IMR-90 (cell line): Measurements from ENCODE around the gene OR9A4. TPM values are rescaled to one million over a fixed set of nuclear protein-coding genes. Genes with fewer than 3 reads are reported as not detected.

ENCODE experiments used
- ATAC-seq: fragments of 200-7000 bp; cut with Tn5 transposase; 2 replicates; pipeline ENCODE4 v1.9.1; 2020; ENCODE audit warnings: low read depth, mild to moderate bottlenecking, moderate library complexity
- BruUV-seq: library from RNA; stranded (reverse); fragments of 400-500 nt; replicated peaks from 2 replicates; lab custom pipeline; 2021; lab: Mats Ljungman, UMichigan
- CTCF ChIA-PET: fragments of 300-600 bp; formaldehyde crosslinking; extraction: SDS; loops from one replicate; lab custom pipeline; 2021; ENCODE audit warnings: antibody characterized with exemption; lab: Yijun Ruan, JAX
- POLR2A ChIA-PET: fragments of 300-600 bp; sonication (Branson Sonifier 250); formaldehyde crosslinking; loops from one replicate; lab custom pipeline; 2022; ENCODE audit warnings: antibody characterized with exemption; ENCODE audit not compliant: unreplicated experiment; lab: Charles Lee
- DNase-seq: peaks from one replicate; pipeline ENCODE4 v3.0.0; 2013
- H2AFZ ChIP-seq: replicated peaks from 2 replicates; pipeline ENCODE3; 2013; ENCODE audit warnings: low read length, mild to moderate bottlenecking; ENCODE audit not compliant: poor library complexity
- H2AK5ac ChIP-seq: 2 replicates; pipeline ENCODE4 v1.6.1; 2013; ENCODE audit warnings: low read depth, low read length, inconsistent platforms
- H2AK9ac ChIP-seq: replicated peaks from 2 replicates; pipeline ENCODE3; 2013; ENCODE audit warnings: mild to moderate bottlenecking, low read depth, low read length, moderate library complexity; ENCODE audit not compliant: poor library complexity
- H2BK120ac ChIP-seq: 2 replicates; pipeline ENCODE4 v1.6.1; 2013; ENCODE audit warnings: low read depth, low read length, inconsistent platforms
- H2BK15ac ChIP-seq: 3 replicates; pipeline ENCODE4 v1.6.1; 2013; ENCODE audit warnings: low read depth, low read length, inconsistent platforms
- H2BK20ac ChIP-seq: 2 replicates; pipeline ENCODE4 v1.6.1; 2013; ENCODE audit warnings: low read depth, mild to moderate bottlenecking, inconsistent platforms, low read length, moderate library complexity
- H2BK5ac ChIP-seq: 2 replicates; pipeline ENCODE4 v1.6.1; 2013; ENCODE audit warnings: mild to moderate bottlenecking, low read depth, low read length, inconsistent platforms; ENCODE audit not compliant: poor library complexity, severe bottlenecking
- H3K14ac ChIP-seq: replicated peaks from 2 replicates; pipeline ENCODE4 v1.6.1; 2013; ENCODE audit warnings: low read depth, low read length, inconsistent platforms
- H3K18ac ChIP-seq: 2 replicates; pipeline ENCODE4 v1.6.1; 2013; ENCODE audit warnings: low read depth, low read length, control low read depth
- H3K23ac ChIP-seq: 2 replicates; pipeline ENCODE4 v1.6.1; 2013; ENCODE audit warnings: low read depth, low read length, inconsistent platforms
- H3K27ac ChIP-seq: 2 replicates; pipeline ENCODE4 v1.5.1; 2013; ENCODE audit warnings: mild to moderate bottlenecking, control low read depth, low read length; ENCODE audit not compliant: insufficient read depth
- H3K27me3 ChIP-seq: 2 replicates; pipeline ENCODE4 v1.6.1; 2013; ENCODE audit warnings: low read length; ENCODE audit not compliant: control insufficient read depth, insufficient read depth
- H3K36me3 ChIP-seq: 2 replicates; pipeline ENCODE4 v1.6.1; 2013; ENCODE audit warnings: low read length, mixed read lengths; ENCODE audit not compliant: control insufficient read depth, insufficient read depth
- H3K4ac ChIP-seq: 2 replicates; pipeline ENCODE4 v1.6.1; 2013; ENCODE audit warnings: low read depth, low read length, inconsistent platforms
- H3K4me1 ChIP-seq: 2 replicates; pipeline ENCODE4 v1.6.1; 2013; ENCODE audit warnings: low read length, mixed read lengths; ENCODE audit not compliant: control insufficient read depth, insufficient read depth
- H3K4me2 ChIP-seq: 2 replicates; pipeline ENCODE4 v1.6.1; 2013; ENCODE audit warnings: low read depth, mild to moderate bottlenecking, control low read depth, low read length, moderate library complexity
- H3K4me3 ChIP-seq: 2 replicates; pipeline ENCODE4 v1.5.1; 2013; ENCODE audit warnings: low read depth, mild to moderate bottlenecking, control low read depth, low read length, moderate library complexity; ENCODE audit not compliant: insufficient read depth
- H3K56ac ChIP-seq: 2 replicates; pipeline ENCODE4 v1.6.1; 2013; ENCODE audit warnings: low read length, inconsistent platforms; ENCODE audit not compliant: insufficient read depth; ENCODE audit errors: extremely low read depth
- H3K79me1 ChIP-seq, 2 experiments: 2 replicates each; pipeline ENCODE4 v1.6.1; 2013; ENCODE audit warnings: low read length in 2 of 2, inconsistent platforms in 1 of 2, low read depth in 1 of 2
- H3K9ac ChIP-seq: 2 replicates; pipeline ENCODE4 v1.6.1; 2013; ENCODE audit warnings: low read depth, low read length, control low read depth
- H3K9me1 ChIP-seq: 2 replicates; pipeline ENCODE4 v1.6.1; 2013; ENCODE audit warnings: low read length, inconsistent platforms; ENCODE audit not compliant: insufficient read depth
- H3K9me3 ChIP-seq: 2 replicates; pipeline ENCODE4 v1.6.1; 2013; ENCODE audit warnings: low read length; ENCODE audit not compliant: control insufficient read depth, insufficient read depth
- H4K20me1 ChIP-seq: 2 replicates; pipeline ENCODE4 v1.6.1; 2013; ENCODE audit warnings: low read length, inconsistent platforms; ENCODE audit not compliant: insufficient read depth
- H4K5ac ChIP-seq: 2 replicates; pipeline ENCODE4 v1.6.1; 2013; ENCODE audit warnings: mild to moderate bottlenecking, low read depth, low read length, control low read depth
- H4K8ac ChIP-seq, 2 experiments: 2 replicates each; pipeline ENCODE4 v1.6.1; 2013; ENCODE audit warnings: low read depth in 2 of 2, low read length in 2 of 2, control low read depth in 1 of 2, inconsistent platforms in 1 of 2
- H4K91ac ChIP-seq: 2 replicates; pipeline ENCODE4 v1.6.1; 2013; ENCODE audit warnings: low read depth, low read length, inconsistent platforms; ENCODE audit not compliant: insufficient read depth
- BHLHE40 ChIP-seq: fragments of 150-350 bp; IDR thresholded peaks from 2 replicates; pipeline ENCODE4 v1.6.1; 2016; ENCODE audit warnings: mild to moderate bottlenecking, low read depth, low read length
- CEBPB ChIP-seq: IDR thresholded peaks from 2 replicates; pipeline ENCODE4 v1.6.1; 2012; ENCODE audit warnings: low read depth, low read length, improper control_type of control experiment
- CHD1 ChIP-seq: IDR thresholded peaks from 2 replicates; pipeline ENCODE4 v1.6.1; 2012; ENCODE audit warnings: low read depth, low read length, improper control_type of control experiment
- ELK1 ChIP-seq: fragments of 150-350 bp; IDR thresholded peaks from 2 replicates; pipeline ENCODE4 v1.6.1; 2016; ENCODE audit warnings: low read depth, mild to moderate bottlenecking, low read length, moderate library complexity, borderline replicate concordance
- MAZ ChIP-seq: IDR thresholded peaks from 2 replicates; pipeline ENCODE4 v1.6.1; 2012; ENCODE audit warnings: low read depth, mild to moderate bottlenecking, low read length, improper control_type of control experiment, moderate library complexity, borderline replicate concordance
- SMC3 ChIP-seq: fragments of 150-350 bp; IDR thresholded peaks from 2 replicates; pipeline ENCODE4 v1.6.1; 2016; ENCODE audit warnings: low read depth, mild to moderate bottlenecking, antibody characterized with exemption, low read length, moderate library complexity
- WGBS, 2 experiments: methylation state at CpG; one replicate each; pipeline versions ENCODE4 v1.1.5 to v1.1.7; 2013; ENCODE audit warnings: missing lambda C conversion rate in 2 of 2; ENCODE audit not compliant: insufficient read length in 1 of 2; ENCODE audit errors: extremely low coverage in 2 of 2; 5-methylcytosine and 5-hydroxymethylcytosine counted together
- dilution Hi-C: fragments of 300-500 bp; cut with HindIII; formaldehyde crosslinking; loops from one replicate; pipeline ENCODE4 v1.14.3; 2018; ENCODE audit warnings: low sequenced_read_pairs; ENCODE audit not compliant: unreplicated experiment
- in situ Hi-C: fragments of 300-500 bp; cut with MboI; formaldehyde crosslinking; loops from 3 replicates; pipeline ENCODE4 v1.14.3; 2019; ENCODE audit warnings: low sequenced_read_pairs, inconsistent platforms, mixed read lengths
- intact Hi-C: fragments of 100-400 bp; cut with micrococcal nuclease; formaldehyde crosslinking; loops from 2 replicates; pipeline ENCODE4 v1.10.0; 2022
- polyA plus RNA-seq, 3 experiments: library from polyadenylated mRNA; depleted of rRNA; stranded (reverse); fragments of >200 nt; gene quantifications; 2 replicates each; pipeline ENCODE4 v1.2.3, GENCODE V29; 2012; ENCODE audit warnings: low replicate concordance in 1 of 3
- total RNA-seq: library from RNA; depleted of rRNA; stranded (reverse); fragments of >200 nt; gene quantifications from 2 replicates; pipeline ENCODE4 v1.2.3, GENCODE V29; 2012

Gene OR9A4
- total and polyA plus RNA-seq, 2 of the 4 experiments (the other 2 are of a cell fraction) = not detected

DNA sequence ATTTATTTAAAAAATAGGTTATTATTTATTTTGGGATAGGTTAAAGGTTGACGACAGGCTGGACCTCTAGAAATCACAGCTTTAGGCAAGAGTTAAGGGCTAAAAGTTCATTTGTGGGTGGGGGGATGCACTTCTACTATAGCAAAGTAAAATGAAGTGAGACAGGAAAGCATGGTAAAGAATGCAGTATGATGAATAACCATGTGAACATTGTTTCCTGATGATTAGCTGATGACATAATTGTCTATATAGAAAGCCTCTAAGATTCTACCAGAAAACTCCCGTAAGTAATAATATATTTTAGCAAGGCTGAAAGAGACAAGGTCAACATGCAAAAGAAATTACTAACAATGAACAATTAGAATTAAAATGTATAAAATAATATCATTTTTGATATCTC is 49.2 kb upstream of the OR9A4 start:
- POLR2A ChIA-PET = no interaction called here
- no peak overlapping the region for H3K4me2 ChIP-seq
- no peak overlapping the region for H4K8ac ChIP-seq
- H3K79me1 ChIP-seq = no peaks in the 10 kb centered on the region
- H4K5ac ChIP-seq = no peak overlapping the region
- TF ChIP-seq ELK1 (no peak), CEBPB (no peak), SMC3 (no peak), CHD1 (no peak), MAZ (no peak), BHLHE40 (no peak)
- intact Hi-C loops = no loop called here
- in situ Hi-C loops = no loop called here
- H2AFZ ChIP-seq = no peak overlapping the region
- no TSS peak for BruUV-seq
- no peak overlapping the region for H3K23ac ChIP-seq
- no peak overlapping the region for H2BK5ac ChIP-seq
- ATAC-seq (no peak), DNase-seq (no peak)
- H3K14ac ChIP-seq = no peak overlapping the region
- H3K27ac ChIP-seq = no peak overlapping the region
- H3K9ac ChIP-seq = no peak overlapping the region
- H3K9me3 ChIP-seq = peaks cover 2% of the 10 kb centered on the region
- H2BK15ac ChIP-seq = no peak overlapping the region
- H3K18ac ChIP-seq = no peak overlapping the region
- H2BK120ac ChIP-seq = no peak overlapping the region
- H2BK20ac ChIP-seq = no peak overlapping the region
- CTCF ChIA-PET = interaction anchor here (0.6 kb wide), 1 partner anchor 24 kb away, joined by 6 read pairs; no protein-coding TSS in a partner anchor
- no peaks in the 10 kb centered on the region for H3K4me1 ChIP-seq
- no peaks in the 10 kb centered on the region for H3K27me3 ChIP-seq
- no peaks in the 10 kb centered on the region for H3K9me1 ChIP-seq
- H4K91ac ChIP-seq = no peak overlapping the region
- H3K56ac ChIP-seq = no peak overlapping the region
- no peak overlapping the region for H2AK5ac ChIP-seq
- no peak overlapping the region for H2AK9ac ChIP-seq
- H3K36me3 ChIP-seq = no peaks in the 10 kb centered on the region
- no CpG with 5 or more reads among the region's 2 CpGs for WGBS, 2 experiments
- dilution Hi-C loops = no loop called here
- H4K20me1 ChIP-seq = no peaks in the 10 kb centered on the region
- H3K4ac ChIP-seq = no peak overlapping the region
- H3K4me3 ChIP-seq = no peak overlapping the region
